Spinal cord (tissue), 10 donors: ENCODE results near the gene BAMBI. TPM values are rescaled to one million over a fixed set of nuclear protein-coding genes. Genes with fewer than 3 reads are reported as not detected.

Experiments used
- DNase-seq, 6 donors: peaks; one replicate each; pipeline versions ENCODE4 v3.0.0 to v3.0.0-alpha.2; 2013 to 2015; ENCODE audit warnings: low spot score in 6 of 6, low read depth in 4 of 6
- H3K27ac ChIP-seq: one replicate; pipeline ENCODE4 v1.5.1; 2013; ENCODE audit warnings: low read depth, low read length, control low read depth
- H3K27me3 ChIP-seq: one replicate; pipeline ENCODE4 v1.6.1; 2013; ENCODE audit warnings: low read length; ENCODE audit not compliant: control insufficient read depth, insufficient read depth
- H3K36me3 ChIP-seq: one replicate; pipeline ENCODE4 v1.6.1; 2013; ENCODE audit warnings: low read length; ENCODE audit not compliant: control insufficient read depth, insufficient read depth
- H3K4me1 ChIP-seq: one replicate; pipeline ENCODE4 v1.6.1; 2013; ENCODE audit warnings: low read length; ENCODE audit not compliant: control insufficient read depth, insufficient read depth
- H3K4me3 ChIP-seq: one replicate; pipeline ENCODE4 v1.5.1; 2013; ENCODE audit warnings: low read depth, low read length, control low read depth
- H3K9me3 ChIP-seq: one replicate; pipeline ENCODE4 v1.6.1; 2013; ENCODE audit warnings: low read length; ENCODE audit not compliant: control insufficient read depth, insufficient read depth
- WGBS: methylation state at CpG from one replicate; pipeline ENCODE4 v1.1.5; 2013; ENCODE audit warnings: missing lambda C conversion rate; ENCODE audit not compliant: insufficient coverage; 5-methylcytosine and 5-hydroxymethylcytosine counted together
- polyA plus RNA-seq, 2 donors: library from polyadenylated mRNA; unstranded; fragments of 120-200 nt; gene quantifications; one replicate each; pipeline ENCODE4 v1.2.1, GENCODE V29; 2013; ENCODE audit not compliant: insufficient read length in 2 of 2
- total RNA-seq, 2 donors: library from RNA; depleted of rRNA in 1 of 2; stranded (reverse); fragments of 120-200 nt in 1 of 2; fragments of >200 nt in 1 of 2; gene quantifications; one replicate each; pipeline versions ENCODE4 v1.2.3 to v1.2.4, GENCODE V29; 2013 to 2014
- donor health status: healthy.

The BAMBI gene
- total and polyA plus RNA-seq, 4 donors, result 15.0 to 47.4 (median 43.6) TPM

GRCh38 chr10:28681928-28682750, 4.8 kb downstream of the BAMBI start:
- Histone ChIP-seq H3K4me3 (peak overlapping the region; percentile 1), H3K4me1 (peaks cover 3% of the 10 kb centered on the region), H3K27ac (no peak overlapping the region), H3K9me3 (no peaks in the 10 kb centered on the region), H3K27me3 (peaks cover 24% of the 10 kb centered on the region), H3K36me3 (peaks cover 4% of the 10 kb centered on the region)
- 83% methylated on average over 14 of the region's 14 CpGs for WGBS
- no peak for DNase-seq

- DNase-seq, result no peak
- H3K4me1 ChIP-seq, result peaks cover 3% of the 10 kb centered on the region
- peaks cover 19% of the 10 kb centered on the region for H3K27me3 ChIP-seq
- WGBS, result no CpG with 5 or more reads among the region's 13 CpGs
- H3K36me3 ChIP-seq, result peaks cover 4% of the 10 kb centered on the region
- no peaks in the 10 kb centered on the region for H3K9me3 ChIP-seq
- H3K27ac ChIP-seq, result no peak overlapping the region
- H3K4me3 ChIP-seq, result no peak overlapping the region
Observed at GRCh38 chr10:28684157-28684985, 7.0 kb downstream of the BAMBI start.

- Histone ChIP-seq H3K27ac (no peak overlapping the region), H3K4me3 (no peak overlapping the region), H3K36me3 (peaks cover 4% of the 10 kb centered on the region), H3K9me3 (no peaks in the 10 kb centered on the region), H3K27me3 (peaks cover 19% of the 10 kb centered on the region), H3K4me1 (peaks cover 5% of the 10 kb centered on the region)
- DNase-seq, result no peak
- WGBS, result no CpG with 5 or more reads among the region's 5 CpGs
Observed at GRCh38 chr10:28684986-28685580, 7.8 kb downstream of the BAMBI start.

GRCh38 chr10:28685717-28686116, 8.4 kb downstream of the BAMBI start:
- peaks cover 6% of the 10 kb centered on the region for H3K4me1 ChIP-seq
- H3K27me3 ChIP-seq, result peaks cover 21% of the 10 kb centered on the region
- H3K27ac ChIP-seq, result no peak overlapping the region
- H3K9me3 ChIP-seq, result no peaks in the 10 kb centered on the region
- no peak overlapping the region for H3K4me3 ChIP-seq
- peaks cover 4% of the 10 kb centered on the region for H3K36me3 ChIP-seq
- DNase-seq, result no peak
- WGBS, result no CpG with 5 or more reads among the region's 5 CpGs

GRCh38 chr10:28686835-28687682, 9.7 kb downstream of the BAMBI start:
- peaks cover 4% of the 10 kb centered on the region for H3K36me3 ChIP-seq
- H3K9me3 ChIP-seq, result no peaks in the 10 kb centered on the region
- no peak overlapping the region for H3K4me3 ChIP-seq
- H3K4me1 ChIP-seq, result peaks cover 3% of the 10 kb centered on the region
- no peak for DNase-seq
- H3K27ac ChIP-seq, result no peak overlapping the region
- no CpG with 5 or more reads among the region's 4 CpGs for WGBS
- peaks cover 11% of the 10 kb centered on the region for H3K27me3 ChIP-seq

- no CpG with 5 or more reads among the region's 3 CpGs for WGBS
- no peak overlapping the region for H3K27ac ChIP-seq
- H3K4me1 ChIP-seq, result peaks cover 3% of the 10 kb centered on the region
- H3K27me3 ChIP-seq, result peaks cover 9% of the 10 kb centered on the region
- DNase-seq, result no peak
- H3K9me3 ChIP-seq, result no peaks in the 10 kb centered on the region
- H3K4me3 ChIP-seq, result no peak overlapping the region
- H3K36me3 ChIP-seq, result peaks cover 4% of the 10 kb centered on the region
Observed at GRCh38 chr10:28687683-28688001, 10.3 kb downstream of the BAMBI start.

GRCh38 chr10:28690545-28690944, 13.2 kb downstream of the BAMBI start:
- H3K4me1 ChIP-seq, result peaks cover 3% of the 10 kb centered on the region
- no peak overlapping the region for H3K27ac ChIP-seq
- no peaks in the 10 kb centered on the region for H3K36me3 ChIP-seq
- no peaks in the 10 kb centered on the region for H3K9me3 ChIP-seq
- peaks cover 9% of the 10 kb centered on the region for H3K27me3 ChIP-seq
- 60% methylated on average over 2 of the region's 2 CpGs for WGBS
- no peak overlapping the region for H3K4me3 ChIP-seq
- no peak for DNase-seq

- peaks cover 9% of the 10 kb centered on the region for H3K27me3 ChIP-seq
- WGBS, result no CpG with 5 or more reads among the region's 6 CpGs
- no peak overlapping the region for H3K27ac ChIP-seq
- H3K36me3 ChIP-seq, result no peaks in the 10 kb centered on the region
- no peak overlapping the region for H3K4me3 ChIP-seq
- H3K4me1 ChIP-seq, result peaks cover 3% of the 10 kb centered on the region
- H3K9me3 ChIP-seq, result no peaks in the 10 kb centered on the region
- no peak for DNase-seq
Observed at GRCh38 chr10:28691187-28691694, 13.9 kb downstream of the BAMBI start.

GRCh38 chr10:28692050-28692449, 14.7 kb downstream of the BAMBI start:
- no peaks in the 10 kb centered on the region for H3K36me3 ChIP-seq
- no peak for DNase-seq
- no peaks in the 10 kb centered on the region for H3K9me3 ChIP-seq
- WGBS, result no CpG with 5 or more reads among the region's 3 CpGs
- peaks cover 9% of the 10 kb centered on the region for H3K27me3 ChIP-seq
- H3K4me3 ChIP-seq, result no peak overlapping the region
- H3K27ac ChIP-seq, result no peak overlapping the region
- H3K4me1 ChIP-seq, result peaks cover 3% of the 10 kb centered on the region
